ELF-1 (cell line): ENCODE measurements around the gene ACSBG1.
A peak's percentile ranks its signal among the peaks of the same experiment; 100 is the strongest.

Experiments
- DNase-seq: peaks from one replicate; pipeline ENCODE4 v3.0.0-alpha.2; 2016; ENCODE audit warnings: low read depth, low spot score

ACSBG1 gene

DNA sequence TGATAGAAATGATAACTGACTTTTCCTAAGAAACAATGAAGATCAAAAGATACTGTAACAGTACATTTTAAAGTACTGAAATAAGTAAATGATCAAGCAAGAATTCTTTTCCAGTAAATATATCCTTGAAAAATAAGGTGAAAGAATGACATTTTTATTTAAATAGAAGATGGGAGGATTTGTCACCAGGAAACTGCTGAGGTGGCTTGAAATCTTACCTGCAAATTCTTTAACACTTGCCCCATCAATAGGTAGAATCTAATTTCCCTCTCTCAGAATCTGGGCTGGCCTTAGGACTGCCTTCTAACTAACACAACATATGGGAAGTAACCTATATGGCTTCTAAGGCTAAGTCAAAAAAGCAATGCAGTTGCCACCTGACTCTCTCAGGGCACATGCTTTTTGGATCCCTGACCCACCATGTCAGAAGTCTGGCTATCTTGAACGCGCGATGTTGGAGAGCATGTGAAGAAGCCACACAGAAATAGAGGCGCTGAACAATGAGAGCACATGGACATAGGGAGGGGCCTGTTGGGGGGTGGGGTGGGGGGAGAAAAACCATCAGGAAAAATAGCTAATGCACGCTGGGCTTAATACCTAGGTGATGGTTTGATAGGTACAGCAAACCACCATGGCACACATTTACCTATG lies 11.5 kb downstream of the ACSBG1 start:
- no peak for DNase-seq

DNA sequence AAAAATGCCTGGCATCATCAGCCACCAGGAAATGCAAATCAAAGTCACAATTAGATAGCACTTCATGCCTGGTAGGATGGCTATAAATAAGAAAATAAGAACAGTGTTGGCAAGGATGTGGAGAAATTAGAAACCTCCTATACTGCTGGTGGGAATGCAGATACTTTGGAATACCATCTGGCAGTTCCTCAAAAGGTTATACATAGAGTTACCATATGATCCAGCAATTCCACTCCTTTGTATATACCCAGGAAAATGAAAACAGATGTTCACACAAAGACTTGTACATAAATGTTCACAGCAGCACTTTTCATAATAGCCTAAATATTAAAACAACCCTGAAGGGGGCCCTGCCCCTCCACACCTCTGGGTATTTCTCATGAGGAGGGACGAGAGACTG lies 13.7 kb downstream of the ACSBG1 start:
- no peak for DNase-seq

DNA sequence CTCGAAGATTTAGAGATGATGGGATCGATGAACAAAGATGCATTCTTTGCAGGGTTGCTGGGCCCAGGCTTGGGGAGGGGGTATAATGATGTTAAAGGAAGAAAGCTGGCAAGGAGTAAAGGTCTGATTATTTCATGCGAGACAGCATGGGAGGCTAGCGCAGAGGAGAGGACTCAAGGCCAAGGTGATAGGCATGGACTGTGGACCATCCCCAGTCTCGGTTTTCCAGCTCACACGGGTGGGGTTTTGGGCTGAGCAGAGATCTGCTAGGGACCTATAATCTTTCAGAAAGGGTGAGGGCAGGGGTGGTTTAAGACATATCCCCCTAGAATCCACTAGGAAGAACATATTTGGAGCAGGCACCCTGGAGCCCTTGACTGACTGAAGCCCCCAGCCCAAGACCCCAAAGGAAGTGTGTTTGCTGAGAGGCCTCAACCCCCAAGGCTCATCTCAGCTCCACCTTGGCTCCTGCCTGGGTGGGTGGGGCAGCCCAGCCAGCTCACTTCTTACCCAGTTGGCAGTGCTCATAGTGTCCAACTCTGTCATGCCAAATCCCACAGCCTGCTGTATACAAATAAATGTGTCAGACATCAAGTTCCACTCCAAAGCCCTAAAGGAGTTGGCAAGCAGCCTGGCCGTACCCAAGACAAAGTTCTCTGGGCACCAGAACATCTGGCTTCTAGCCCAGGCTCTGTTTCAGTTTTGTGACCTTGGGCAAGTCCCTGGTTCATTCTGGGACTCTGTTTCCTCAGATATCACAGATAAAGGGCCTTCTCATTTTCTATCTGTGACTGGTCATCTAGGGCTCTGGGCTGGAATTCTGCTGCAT lies 17.9 kb downstream of the ACSBG1 start:
- DNase-seq, result no peak

- DNase-seq, result no peak
These were observed 20.4 kb downstream of the ACSBG1 start for GRCh38 chr15:78213956-78214355.

DNA sequence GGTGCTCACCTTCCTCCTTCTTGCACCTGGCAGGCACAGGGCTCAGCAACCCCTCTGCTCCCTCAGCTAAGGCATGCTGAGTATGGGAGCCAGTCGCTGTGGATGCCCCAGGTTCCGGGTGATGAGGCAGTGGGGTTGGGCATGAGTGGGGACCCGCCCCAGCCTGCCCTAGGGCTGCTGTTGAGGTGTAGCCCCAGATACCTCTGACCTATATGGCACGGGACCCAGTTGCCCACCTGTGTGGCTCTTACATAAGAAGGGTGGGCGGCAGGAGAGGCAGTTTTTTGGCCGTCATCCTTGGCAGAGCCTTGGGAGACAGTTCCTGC lies 21.0 kb downstream of the ACSBG1 start:
- DNase-seq, result no peak

- peak; percentile 88 for DNase-seq
These were observed 21.6 kb downstream of the ACSBG1 start for GRCh38 chr15:78212546-78213424.

DNA sequence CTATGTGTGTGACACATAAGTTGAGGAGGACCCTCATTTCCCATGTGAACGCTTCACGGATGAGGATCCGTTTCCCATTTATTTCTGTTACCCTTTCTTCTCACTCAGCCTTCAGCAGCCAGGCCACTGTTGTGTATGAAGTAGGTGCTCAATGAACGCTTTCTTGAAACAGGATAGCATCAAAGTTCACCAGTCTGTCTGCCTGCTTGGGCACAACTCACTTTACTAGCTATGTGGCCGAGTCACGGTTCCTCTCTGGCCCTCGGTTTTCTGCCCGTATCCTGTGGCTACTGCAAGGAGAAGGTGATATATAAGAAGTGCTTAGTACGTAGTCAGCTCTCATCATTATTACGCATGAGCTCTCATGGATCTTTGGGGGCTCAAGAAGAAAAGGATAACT lies 22.4 kb downstream of the ACSBG1 start:
- no peak for DNase-seq

DNA sequence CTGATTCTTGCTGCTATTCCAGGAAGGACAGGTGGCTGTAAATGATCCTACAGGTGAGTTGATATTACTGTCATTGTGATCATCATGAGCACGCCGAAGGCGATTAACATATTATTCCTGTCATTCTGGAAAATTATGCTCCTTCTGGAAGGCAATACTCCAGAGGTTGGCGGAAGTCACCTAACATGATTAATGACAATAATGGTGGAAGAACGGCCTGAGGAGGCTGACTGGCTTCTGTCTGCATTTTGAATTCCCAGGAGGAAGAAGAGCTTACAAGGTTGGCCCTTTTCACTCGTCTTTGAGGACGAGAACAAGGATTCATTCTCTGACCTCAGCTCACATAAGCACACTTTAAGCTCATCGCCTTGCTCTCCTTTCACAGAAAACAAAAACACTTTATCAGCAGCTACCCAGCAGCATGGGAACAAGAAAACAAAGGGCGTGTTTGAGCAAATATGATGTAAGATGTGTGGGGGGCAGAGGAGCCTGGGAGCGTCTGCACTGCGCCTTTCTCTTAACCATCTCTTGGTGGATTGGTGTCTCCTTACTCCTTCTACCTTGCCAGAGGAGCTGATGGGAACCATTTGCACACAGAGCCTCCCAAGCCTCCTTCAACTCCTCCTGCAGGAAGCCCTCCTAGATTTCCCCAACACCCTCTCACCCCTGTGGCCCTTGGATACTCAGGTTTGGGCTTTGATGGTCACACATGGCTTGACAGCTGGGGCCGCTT lies 23.0 kb downstream of the ACSBG1 start:
- no peak for DNase-seq

- DNase-seq, result no peak
These were observed 24.0 kb downstream of the ACSBG1 start for GRCh38 chr15:78210349-78210717.

DNA sequence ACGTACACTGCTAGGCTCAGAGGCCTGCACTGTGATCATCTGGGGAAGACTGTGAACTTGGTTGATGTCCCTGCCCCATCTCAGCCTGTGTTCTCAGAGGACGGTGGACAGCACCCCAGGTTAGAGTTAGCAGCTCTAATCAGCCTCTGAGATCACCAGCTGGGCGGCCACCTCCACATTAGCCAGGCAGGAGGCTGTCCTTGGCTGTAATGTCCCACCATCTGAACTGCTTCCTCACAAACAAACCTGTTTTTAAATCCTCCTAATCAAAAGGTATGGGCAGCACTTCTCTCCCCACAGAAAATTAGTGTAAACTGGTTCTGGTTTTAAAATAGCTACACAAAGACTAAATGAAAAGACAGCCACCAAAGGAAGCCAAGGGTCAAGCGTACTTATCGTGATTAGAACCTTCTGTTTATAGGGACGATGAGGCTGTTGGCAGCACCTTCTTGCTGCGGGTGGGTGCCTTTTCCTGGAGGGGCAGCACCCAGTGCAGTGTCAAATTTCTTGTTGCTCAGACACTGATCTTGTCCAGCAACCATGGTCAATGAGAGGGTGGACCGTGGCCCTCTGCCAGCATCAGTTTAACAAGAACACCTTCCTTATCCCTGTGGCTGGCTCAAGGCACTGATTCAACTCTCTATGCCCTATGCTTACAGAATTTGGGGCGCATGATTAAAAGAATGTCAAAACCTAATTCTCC lies 24.6 kb downstream of the ACSBG1 start:
- DNase-seq, result no peak

GRCh38 chr15:78208887-78209645 lies 25.3 kb downstream of the ACSBG1 start:
- peak; percentile 32 for DNase-seq

DNA sequence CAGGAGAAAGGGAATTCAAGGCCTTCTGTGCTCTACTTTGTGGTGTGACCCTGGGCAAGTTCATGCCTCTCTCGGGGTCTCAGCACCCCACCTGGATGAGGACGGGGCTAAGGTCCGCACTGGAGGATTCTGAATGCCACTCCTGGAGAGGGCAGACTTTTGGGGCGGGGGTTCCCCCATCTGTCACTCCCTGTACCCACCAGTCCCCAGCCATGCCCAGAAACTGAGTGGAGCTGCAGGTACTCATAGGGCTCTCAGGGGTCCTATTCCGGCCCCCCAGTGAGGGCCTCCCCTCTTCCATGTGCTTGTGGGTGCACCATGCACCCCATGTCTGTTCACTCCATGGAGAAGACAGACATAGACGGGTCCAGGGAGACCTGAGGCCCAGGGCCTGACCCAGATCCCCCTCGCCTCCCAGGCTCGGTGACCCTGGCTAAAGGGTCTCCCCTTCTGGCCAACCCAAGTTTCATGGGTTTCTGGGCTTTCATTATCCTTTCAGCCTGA lies 26.0 kb downstream of the ACSBG1 start:
- no peak for DNase-seq

DNA sequence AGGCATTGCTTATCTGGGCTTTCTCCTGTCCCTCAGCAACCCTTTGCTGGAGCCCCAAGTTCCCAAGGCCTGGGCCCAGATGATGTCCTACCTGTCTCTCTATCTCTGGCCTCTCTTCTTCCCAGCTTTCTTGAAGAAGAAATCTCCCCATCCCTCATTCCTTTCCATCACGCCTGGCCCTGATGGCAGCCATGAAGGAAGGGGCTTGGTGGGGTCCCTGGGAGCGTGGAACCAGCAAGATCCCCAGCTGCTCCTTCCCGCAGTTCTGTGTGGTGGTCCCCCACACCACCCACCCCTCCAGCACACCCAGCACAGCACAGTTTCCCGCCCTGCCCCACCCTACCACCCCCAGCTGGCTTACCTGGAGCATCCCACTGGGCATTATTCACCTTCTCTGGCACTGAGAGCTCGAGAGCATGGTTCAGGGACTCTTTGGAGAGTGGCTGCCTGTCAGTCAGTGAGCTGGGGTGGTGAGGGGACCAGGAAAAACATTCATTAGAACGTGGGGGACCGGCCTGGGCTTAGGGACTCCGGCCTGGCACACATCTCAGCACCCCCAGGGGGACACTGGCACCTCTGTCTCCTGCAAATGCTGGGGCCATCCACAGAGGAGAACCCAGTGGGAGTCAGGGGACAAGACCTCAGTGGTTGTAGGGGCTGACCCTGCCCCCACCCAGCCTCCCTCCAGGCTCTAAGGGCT lies 26.6 kb downstream of the ACSBG1 start:
- DNase-seq, result no peak

DNA sequence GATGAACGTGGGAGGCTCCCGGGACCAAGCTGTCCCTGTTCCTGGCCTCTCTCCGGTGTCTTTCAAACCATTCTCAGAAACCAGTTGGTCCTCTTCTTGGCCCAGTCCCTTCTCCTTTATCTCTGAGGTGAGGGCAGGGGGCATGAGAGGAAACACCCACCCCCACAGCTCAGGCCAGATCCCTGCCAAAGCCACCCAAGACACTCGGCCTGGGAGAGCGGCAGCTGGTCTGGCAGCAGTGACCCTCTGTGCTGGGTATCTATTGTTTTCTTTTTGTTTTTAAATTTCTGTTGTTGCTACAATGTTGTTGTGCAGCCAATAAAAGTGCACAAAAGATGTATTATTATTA lies 27.3 kb downstream of the ACSBG1 start:
- no peak for DNase-seq

- DNase-seq, result no peak
These were observed 27.8 kb downstream of the ACSBG1 start for GRCh38 chr15:78206326-78207109.

DNA sequence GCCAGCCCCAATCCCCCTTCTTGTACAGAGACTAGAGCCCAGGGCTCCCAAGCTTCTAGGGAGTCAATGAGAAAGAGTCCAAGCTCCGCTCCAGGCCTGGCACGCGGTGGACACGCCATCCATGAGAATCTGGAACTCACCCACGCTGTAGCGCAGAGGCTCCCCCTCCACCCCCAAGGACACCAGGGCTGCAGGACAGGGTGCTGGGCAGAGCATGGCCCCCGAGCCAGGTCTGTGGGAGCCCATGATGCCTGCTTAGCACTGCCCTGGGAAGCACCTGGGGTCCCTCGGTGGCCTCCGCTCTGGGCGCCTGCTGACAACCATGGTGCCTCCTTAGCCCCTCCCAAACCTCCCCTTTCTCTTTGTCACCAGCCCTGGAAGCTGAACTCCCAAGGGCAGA lies 28.5 kb downstream of the ACSBG1 start:
- no peak for DNase-seq

DNA sequence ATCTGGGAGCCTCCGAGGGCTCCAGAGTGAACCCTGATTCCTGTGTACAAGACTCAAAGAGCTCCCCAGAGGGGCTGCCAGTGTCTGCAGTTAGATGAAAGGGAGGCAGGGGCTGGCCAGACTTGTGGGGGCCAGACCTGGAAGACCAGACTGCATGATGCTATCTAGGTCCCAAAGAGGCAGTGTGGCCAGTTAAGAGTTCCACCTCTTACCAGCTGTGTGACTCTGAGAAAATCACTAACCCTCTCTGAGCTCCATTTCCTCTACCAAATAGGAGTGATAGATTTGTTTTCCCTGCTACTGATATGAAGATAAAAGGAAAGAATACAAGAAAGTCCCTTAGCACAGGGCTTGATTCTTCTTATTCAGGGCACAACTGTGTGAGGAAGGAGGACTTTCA lies 29.0 kb downstream of the ACSBG1 start:
- DNase-seq, result no peak

DNA sequence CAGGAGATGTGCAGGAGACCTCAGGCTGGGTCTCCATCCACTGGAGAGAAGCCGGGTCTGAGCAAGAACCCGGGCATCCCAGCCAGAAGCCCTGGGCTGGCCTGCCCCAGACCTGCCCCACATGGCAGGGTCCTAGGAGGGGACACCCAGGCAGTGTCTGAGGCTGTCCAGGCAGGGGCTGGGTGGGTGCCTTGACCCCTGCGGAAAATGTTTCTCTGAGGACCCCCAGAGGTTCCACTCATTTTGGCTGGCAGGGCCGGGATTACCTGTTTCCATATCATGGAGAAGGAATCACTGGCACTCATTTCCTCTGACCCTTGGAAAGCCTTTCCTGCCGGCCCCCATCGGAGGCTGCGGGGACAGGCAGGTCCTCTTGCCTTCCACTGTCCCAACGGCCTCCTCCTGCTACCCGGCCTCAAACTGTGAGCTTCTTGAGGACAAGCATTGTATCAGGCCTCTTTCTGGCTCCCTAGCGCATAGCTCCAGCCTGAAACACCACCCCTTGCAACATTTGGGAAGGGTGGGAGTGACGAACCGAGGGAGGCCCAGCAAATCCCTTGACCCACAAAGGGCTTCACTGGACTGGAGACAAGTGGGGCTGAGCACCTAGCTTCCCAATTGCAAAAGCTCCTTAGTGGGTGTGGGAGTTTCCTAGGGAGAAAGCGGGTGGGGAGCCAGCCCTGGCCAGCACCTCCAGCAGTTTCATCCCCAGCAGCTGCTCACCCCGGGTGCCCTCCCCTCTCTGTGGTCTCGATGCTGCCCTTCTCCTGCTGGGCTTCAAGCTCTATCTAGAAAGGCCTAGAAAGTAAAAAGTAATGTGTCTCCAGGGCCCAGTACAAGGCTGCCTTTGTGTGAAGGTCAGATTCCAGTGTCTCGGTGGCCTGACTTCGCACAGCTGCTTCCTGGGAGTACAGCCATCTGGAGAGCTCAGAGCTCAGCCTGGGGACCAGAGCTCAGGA lies 29.7 kb downstream of the ACSBG1 start:
- DNase-seq, result no peak
